Right lobe of liver (tissue), 6 donors: ENCODE data around the gene PPDPF. TPM values are rescaled to one million over a fixed set of nuclear protein-coding genes. Genes with fewer than 3 reads are reported as not detected.
A peak's percentile ranks its signal among the peaks of the same experiment; 100 is the strongest.

Experiments used
- ATAC-seq, 4 donors: fragments of 200-7000 bp; cut with Tn5 transposase; one replicate each; pipeline ENCODE4 v1.9.1; 2020; ENCODE audit warnings: mild to moderate bottlenecking in 4 of 4, moderate library complexity in 4 of 4
- DNase-seq, 3 donors: peaks; one replicate each; pipeline ENCODE4 v3.0.0-alpha.2; 2020
- H3K27ac ChIP-seq, 3 donors: fragments of 200-600 bp; one replicate each; pipeline ENCODE4 v1.8.0; 2022
- H3K27me3 ChIP-seq, 2 donors: fragments of 200-600 bp; one replicate each; pipeline ENCODE4 v1.8.0; 2022
- H3K36me3 ChIP-seq, 4 donors: fragments of 200-600 bp; sonication (generic) in 1 of 4; one replicate each; pipeline versions ENCODE4 v1.5.1 to v1.8.0; 2017 to 2022; ENCODE audit warnings: control low read depth in 1 of 4
- H3K4me1 ChIP-seq, 4 donors: fragments of 200-600 bp; sonication (generic) in 1 of 4; one replicate each; pipeline versions ENCODE4 v1.5.1 to v1.8.0; 2017 to 2022; ENCODE audit warnings: control low read depth in 1 of 4
- H3K4me3 ChIP-seq, 3 donors: fragments of 200-600 bp; one replicate each; pipeline ENCODE4 v1.8.0; 2022
- H3K9me3 ChIP-seq, 4 donors: fragments of 200-600 bp; sonication (generic) in 1 of 4; one replicate each; pipeline versions ENCODE4 v1.5.1 to v1.8.0; 2017 to 2022; ENCODE audit warnings: control low read depth in 1 of 4
- CTCF ChIP-seq, 4 donors: fragments of 200-600 bp in 3 of 4; fragments of 450-650 bp in 1 of 4; IDR thresholded peaks; one replicate each; pipeline versions ENCODE4 v1.5.1 to v1.8.0; 2016 to 2022; ENCODE audit warnings: antibody characterized with exemption in 4 of 4, mild to moderate bottlenecking in 2 of 4
- POLR2A ChIP-seq: fragments of 450-650 bp; IDR thresholded peaks from one replicate; pipeline ENCODE4 v1.6.1; 2017; ENCODE audit warnings: antibody characterized with exemption, mild to moderate bottlenecking
- WGBS: methylation state at CpG from one replicate; pipeline ENCODE4 v1.1.6; 2018; ENCODE audit warnings: low coverage, low lambda C conversion rate; ENCODE audit not compliant: insufficient coverage; ENCODE audit errors: missing lambda C conversion rate; 5-methylcytosine and 5-hydroxymethylcytosine counted together
- intact Hi-C, 2 donors: fragments of 100-400 bp; cut with DNase I; formaldehyde crosslinking; loops; one replicate each; pipeline versions ENCODE4 v1.11.2 to v1.14.1; 2022
- total RNA-seq, 6 experiments: library from RNA; depleted of rRNA in 2 of 6; stranded (reverse); fragments of >200 nt in 2 of 6; fragmentation: NEBNext Ultra II Directional in 3 of 6; extraction: Animal tissue kit (Norgen Biotek cat#: 25700) in 3 of 6; gene quantifications; one replicate each; pipeline versions ENCODE4 v1.1.0 to v1.2.4, GENCODE V29; 2016 to 2023
- donor health status: DM: no; HTN: yes; CAD: no.
- donor health status: DM: no; HTN: no; CAD: no.
- donor health status: DM: no; HTN: no; CAD: no.
- donor health status: DM: no; HTN: yes; CAD: no.
- donor health status: DM: no; HTN: yes; CAD: no.

The PPDPF gene
- total RNA-seq, 6 experiments from 2014 or later = 50.2 to 99.4 (median 76.7) TPM

GRCh38 chr20:63546256-63546955, 25.8 kb downstream of the PPDPF start:
- WGBS = no CpG with 5 or more reads among the region's 20 CpGs
- Histone ChIP-seq H3K4me3 (no peak overlapping the region), H3K9me3 (no peaks in the 10 kb centered on the region), H3K4me1 (no peaks in the 10 kb centered on the region), H3K27ac (no peak overlapping the region), H3K36me3 (no peaks in the 10 kb centered on the region), H3K27me3 (no peaks in the 10 kb centered on the region)
- intact Hi-C loops = loop anchor here in 1 of 2 donors (10.0 kb wide), 1 partner anchor 428 kb away; the partner anchor contains the start of gene SAMD10
- DNase-seq (no peak), ATAC-seq (no peak)
- TF ChIP-seq CTCF (IDR thresholded peaks at IDR 0.05) (no peak), POLR2A (no peak)

GRCh38 chr20:63546956-63547724, 26.6 kb downstream of the PPDPF start:
- TF ChIP-seq CTCF (IDR thresholded peaks at IDR 0.05) (no peak), POLR2A (no peak)
- H3K9me3 ChIP-seq = no peaks in the 10 kb centered on the region
- peak in 1 of 4 donors; percentile 2 for ATAC-seq
- intact Hi-C loops = loop anchor here in 1 of 2 donors (10.0 kb wide), 1 partner anchor 428 kb away; the partner anchor contains the start of gene SAMD10
- H3K4me1 ChIP-seq = no peaks in the 10 kb centered on the region
- no peak overlapping the region for H3K27ac ChIP-seq
- H3K4me3 ChIP-seq = no peak overlapping the region
- DNase-seq = no peak
- H3K36me3 ChIP-seq = no peaks in the 10 kb centered on the region
- 18% methylated on average over 2 of the region's 58 CpGs for WGBS
- H3K27me3 ChIP-seq = no peaks in the 10 kb centered on the region

GRCh38 chr20:63547725-63548480, 27.3 kb downstream of the PPDPF start, which contains the start of gene SRMS:
SRMS (minus strand) TSS chr20:63547749; CDS start chr20:63547463, 286 bp downstream.
- DNase-seq (no peak), ATAC-seq (peak in 2 of 4 donors; percentile 3 to 11)
- Histone ChIP-seq H3K27ac (no peak within 1 kb of the TSS), H3K4me1 (no peaks in the 10 kb centered on the region), H3K36me3 (no peaks in the 10 kb centered on the region), H3K27me3 (no peaks in the 10 kb centered on the region), H3K4me3 (no peak within 1 kb of the TSS), H3K9me3 (no peaks in the 10 kb centered on the region)
- intact Hi-C loops = loop anchor here in 1 of 2 donors (10.0 kb wide), 1 partner anchor 427 kb away; the partner anchor contains the start of gene SAMD10
- TF ChIP-seq POLR2A = no peak
- TF ChIP-seq CTCF (IDR thresholded peaks at IDR 0.05) = no peak
- 60% methylated on average over 1 of the region's 35 CpGs for WGBS

GRCh38 chr20:63548542-63548941, 28.0 kb downstream of the PPDPF start:
- DNase-seq = no peak
- ATAC-seq = no peak
- WGBS = 29% methylated on average over 6 of the region's 11 CpGs
- Histone ChIP-seq H3K4me1 (no peaks in the 10 kb centered on the region), H3K9me3 (no peaks in the 10 kb centered on the region), H3K36me3 (no peaks in the 10 kb centered on the region), H3K27ac (no peak overlapping the region), H3K27me3 (no peaks in the 10 kb centered on the region), H3K4me3 (no peak overlapping the region)
- intact Hi-C loops = loop anchor here in 1 of 2 donors (10.0 kb wide), 1 partner anchor 426 kb away; the partner anchor contains the start of gene SAMD10
- no peak for TF ChIP-seq POLR2A
- no peak for TF ChIP-seq CTCF (IDR thresholded peaks at IDR 0.05)
